Measurements from ENCODE around the gene KCNIP1.

Gene KCNIP1

DNA sequence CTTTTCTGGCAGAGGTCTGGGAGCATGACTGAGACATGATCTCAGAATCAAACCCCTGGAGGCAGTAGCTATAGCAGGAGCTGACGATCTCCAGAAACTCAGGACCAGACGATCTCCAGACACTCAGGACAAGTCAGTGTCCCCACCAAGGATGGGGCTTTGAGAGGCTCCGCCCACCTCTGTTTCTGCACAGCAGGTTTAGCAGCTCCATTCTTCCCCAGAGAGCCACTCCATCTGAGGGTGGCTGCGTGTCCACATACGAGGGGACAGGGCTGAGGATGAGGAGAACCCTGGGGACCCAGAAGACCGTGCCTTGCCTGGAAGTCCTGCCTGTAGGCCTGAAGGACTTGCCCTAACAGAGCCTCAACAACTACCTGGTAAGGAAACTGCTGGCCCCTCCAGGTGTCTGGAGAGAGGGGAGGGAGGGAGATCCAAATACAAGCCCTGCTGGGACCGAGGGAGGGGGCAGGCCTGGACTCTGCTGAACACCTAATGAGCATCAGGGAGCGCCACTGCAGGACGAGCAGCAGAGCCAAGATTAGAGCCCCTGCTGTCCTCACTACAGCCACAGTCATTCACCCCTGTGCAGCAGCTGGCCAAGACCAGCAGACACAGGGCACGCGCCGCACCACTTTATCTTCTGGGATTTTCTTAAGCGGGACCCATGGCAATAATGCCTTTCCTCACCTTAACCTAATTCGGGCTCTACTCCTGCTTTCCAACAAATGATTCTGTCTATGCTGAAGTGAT lies 279.9 kb downstream of the KCNIP1 start, which contains the start of gene GABRP:
Gene GABRP, plus strand, starts transcription at position 228 of the 750 bp plus-strand sequence. CDS start 4,891 bp downstream, outside the sequence.
- Histone ChIP-seq H3K36me3 (ENCODE audit: control insufficient read depth in 2 of 2, insufficient read depth in 1 of 2, low read length in 2 of 2) (no peaks in the 10 kb centered on the region), H3K27ac (ENCODE audit: extremely low read depth, low read depth, low read length) (no peak within 1 kb of the TSS), H3K4me3 (ENCODE audit: low read depth, low read length) (no peak within 1 kb of the TSS), H3K4me1 (ENCODE audit: control insufficient read depth, insufficient read depth, low read length) (peaks cover 7% of the 10 kb centered on the region), H3K9me3 (ENCODE audit: control insufficient read depth, insufficient read depth, low read depth, low read length) (no peaks in the 10 kb centered on the region)
- ChIA-PET POLR2A (no interaction called here), CTCF (interaction anchor here (0.7 to 4.8 kb wide), 3 partner anchors 9 to 364 kb away, joined by 3 to 30 read pairs (median 5); no protein-coding TSS in a partner anchor)
- no peak for TF ChIP-seq ZNF544 (tag by site-specific recombination; IDR thresholded peaks at IDR 0.05)
- no peak for TF ChIP-seq ZNF302 (tag by site-specific recombination; IDR thresholded peaks at IDR 0.05; ENCODE audit: low read depth)
- no peak for TF ChIP-seq SP7 (tag by site-specific recombination; IDR thresholded peaks at IDR 0.05)
- TF ChIP-seq ZIC2 (tag by site-specific recombination; IDR thresholded peaks at IDR 0.05) = peak; percentile 27

DNA sequence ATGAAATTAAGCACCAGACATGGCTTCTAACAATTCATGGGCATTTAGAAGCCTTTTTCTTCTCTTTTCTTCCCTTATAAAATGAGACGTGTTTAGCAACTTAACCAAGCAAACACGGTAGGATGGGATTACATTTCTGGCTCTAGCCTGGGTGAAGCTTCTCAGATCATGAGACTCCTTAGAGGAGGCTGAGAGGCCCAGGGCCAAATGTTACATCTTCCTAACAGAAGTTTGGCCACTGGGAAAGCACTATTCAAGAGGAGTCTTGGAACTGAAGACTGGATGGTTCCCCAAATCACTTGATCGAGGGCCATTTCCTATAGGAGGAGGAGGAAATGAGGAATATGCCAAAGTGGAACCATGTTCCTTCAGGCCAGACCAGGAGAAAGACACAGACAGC lies 281.6 kb downstream of the KCNIP1 start:
- Histone ChIP-seq H3K27ac (ENCODE audit: extremely low read depth, low read depth, low read length) (no peak overlapping the region), H3K36me3 (ENCODE audit: control insufficient read depth in 2 of 2, insufficient read depth in 1 of 2, low read length in 2 of 2) (no peaks in the 10 kb centered on the region), H3K9me3 (ENCODE audit: control insufficient read depth, insufficient read depth, low read depth, low read length) (no peaks in the 10 kb centered on the region), H3K4me1 (ENCODE audit: control insufficient read depth, insufficient read depth, low read length) (peaks cover 7% of the 10 kb centered on the region), H3K4me3 (ENCODE audit: low read depth, low read length) (no peak overlapping the region)
- POLR2A ChIA-PET = no interaction called here
- TF ChIP-seq, protein P1, sequence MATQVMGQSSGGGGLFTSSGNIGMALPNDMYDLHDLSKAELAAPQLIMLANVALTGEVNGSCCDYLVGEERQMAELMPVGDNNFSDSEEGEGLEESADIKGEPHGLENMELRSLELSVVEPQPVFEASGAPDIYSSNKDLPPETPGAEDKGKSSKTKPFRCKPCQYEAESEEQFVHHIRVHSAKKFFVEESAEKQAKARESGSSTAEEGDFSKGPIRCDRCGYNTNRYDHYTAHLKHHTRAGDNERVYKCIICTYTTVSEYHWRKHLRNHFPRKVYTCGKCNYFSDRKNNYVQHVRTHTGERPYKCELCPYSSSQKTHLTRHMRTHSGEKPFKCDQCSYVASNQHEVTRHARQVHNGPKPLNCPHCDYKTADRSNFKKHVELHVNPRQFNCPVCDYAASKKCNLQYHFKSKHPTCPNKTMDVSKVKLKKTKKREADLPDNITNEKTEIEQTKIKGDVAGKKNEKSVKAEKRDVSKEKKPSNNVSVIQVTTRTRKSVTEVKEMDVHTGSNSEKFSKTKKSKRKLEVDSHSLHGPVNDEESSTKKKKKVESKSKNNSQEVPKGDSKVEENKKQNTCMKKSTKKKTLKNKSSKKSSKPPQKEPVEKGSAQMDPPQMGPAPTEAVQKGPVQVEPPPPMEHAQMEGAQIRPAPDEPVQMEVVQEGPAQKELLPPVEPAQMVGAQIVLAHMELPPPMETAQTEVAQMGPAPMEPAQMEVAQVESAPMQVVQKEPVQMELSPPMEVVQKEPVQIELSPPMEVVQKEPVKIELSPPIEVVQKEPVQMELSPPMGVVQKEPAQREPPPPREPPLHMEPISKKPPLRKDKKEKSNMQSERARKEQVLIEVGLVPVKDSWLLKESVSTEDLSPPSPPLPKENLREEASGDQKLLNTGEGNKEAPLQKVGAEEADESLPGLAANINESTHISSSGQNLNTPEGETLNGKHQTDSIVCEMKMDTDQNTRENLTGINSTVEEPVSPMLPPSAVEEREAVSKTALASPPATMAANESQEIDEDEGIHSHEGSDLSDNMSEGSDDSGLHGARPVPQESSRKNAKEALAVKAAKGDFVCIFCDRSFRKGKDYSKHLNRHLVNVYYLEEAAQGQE (tag by site-specific recombination; IDR thresholded peaks at IDR 0.05) = no peak
- TF ChIP-seq, protein P2, sequence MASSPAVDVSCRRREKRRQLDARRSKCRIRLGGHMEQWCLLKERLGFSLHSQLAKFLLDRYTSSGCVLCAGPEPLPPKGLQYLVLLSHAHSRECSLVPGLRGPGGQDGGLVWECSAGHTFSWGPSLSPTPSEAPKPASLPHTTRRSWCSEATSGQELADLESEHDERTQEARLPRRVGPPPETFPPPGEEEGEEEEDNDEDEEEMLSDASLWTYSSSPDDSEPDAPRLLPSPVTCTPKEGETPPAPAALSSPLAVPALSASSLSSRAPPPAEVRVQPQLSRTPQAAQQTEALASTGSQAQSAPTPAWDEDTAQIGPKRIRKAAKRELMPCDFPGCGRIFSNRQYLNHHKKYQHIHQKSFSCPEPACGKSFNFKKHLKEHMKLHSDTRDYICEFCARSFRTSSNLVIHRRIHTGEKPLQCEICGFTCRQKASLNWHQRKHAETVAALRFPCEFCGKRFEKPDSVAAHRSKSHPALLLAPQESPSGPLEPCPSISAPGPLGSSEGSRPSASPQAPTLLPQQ (tag by site-specific recombination; IDR thresholded peaks at IDR 0.05) = no peak
- TF ChIP-seq ZNF48 (tag by site-specific recombination; IDR thresholded peaks at IDR 0.05) = no peak
- no peak for TF ChIP-seq ZNF558 (tag by site-specific recombination; IDR thresholded peaks at IDR 0.05)
- TF ChIP-seq, protein P3, sequence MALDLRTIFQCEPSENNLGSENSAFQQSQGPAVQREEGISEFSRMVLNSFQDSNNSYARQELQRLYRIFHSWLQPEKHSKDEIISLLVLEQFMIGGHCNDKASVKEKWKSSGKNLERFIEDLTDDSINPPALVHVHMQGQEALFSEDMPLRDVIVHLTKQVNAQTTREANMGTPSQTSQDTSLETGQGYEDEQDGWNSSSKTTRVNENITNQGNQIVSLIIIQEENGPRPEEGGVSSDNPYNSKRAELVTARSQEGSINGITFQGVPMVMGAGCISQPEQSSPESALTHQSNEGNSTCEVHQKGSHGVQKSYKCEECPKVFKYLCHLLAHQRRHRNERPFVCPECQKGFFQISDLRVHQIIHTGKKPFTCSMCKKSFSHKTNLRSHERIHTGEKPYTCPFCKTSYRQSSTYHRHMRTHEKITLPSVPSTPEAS (tag by site-specific recombination; IDR thresholded peaks at IDR 0.05) = no peak
- TF ChIP-seq ZNF660 (tag by site-specific recombination; IDR thresholded peaks at IDR 0.05) = no peak
- TF ChIP-seq ZNF654 (tag by site-specific recombination; IDR thresholded peaks at IDR 0.05; ENCODE audit: low read depth) = no peak
- TF ChIP-seq, protein P4, sequence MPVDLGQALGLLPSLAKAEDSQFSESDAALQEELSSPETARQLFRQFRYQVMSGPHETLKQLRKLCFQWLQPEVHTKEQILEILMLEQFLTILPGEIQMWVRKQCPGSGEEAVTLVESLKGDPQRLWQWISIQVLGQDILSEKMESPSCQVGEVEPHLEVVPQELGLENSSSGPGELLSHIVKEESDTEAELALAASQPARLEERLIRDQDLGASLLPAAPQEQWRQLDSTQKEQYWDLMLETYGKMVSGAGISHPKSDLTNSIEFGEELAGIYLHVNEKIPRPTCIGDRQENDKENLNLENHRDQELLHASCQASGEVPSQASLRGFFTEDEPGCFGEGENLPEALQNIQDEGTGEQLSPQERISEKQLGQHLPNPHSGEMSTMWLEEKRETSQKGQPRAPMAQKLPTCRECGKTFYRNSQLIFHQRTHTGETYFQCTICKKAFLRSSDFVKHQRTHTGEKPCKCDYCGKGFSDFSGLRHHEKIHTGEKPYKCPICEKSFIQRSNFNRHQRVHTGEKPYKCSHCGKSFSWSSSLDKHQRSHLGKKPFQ (tag by site-specific recombination; IDR thresholded peaks at IDR 0.05) = no peak
- TF ChIP-seq ZFP41 (tag by site-specific recombination; IDR thresholded peaks at IDR 0.05; ENCODE audit: borderline replicate concordance) = no peak
- no peak for TF ChIP-seq ZNF23 (tag by site-specific recombination; IDR thresholded peaks at IDR 0.05; ENCODE audit: borderline replicate concordance)
- TF ChIP-seq, protein P5, sequence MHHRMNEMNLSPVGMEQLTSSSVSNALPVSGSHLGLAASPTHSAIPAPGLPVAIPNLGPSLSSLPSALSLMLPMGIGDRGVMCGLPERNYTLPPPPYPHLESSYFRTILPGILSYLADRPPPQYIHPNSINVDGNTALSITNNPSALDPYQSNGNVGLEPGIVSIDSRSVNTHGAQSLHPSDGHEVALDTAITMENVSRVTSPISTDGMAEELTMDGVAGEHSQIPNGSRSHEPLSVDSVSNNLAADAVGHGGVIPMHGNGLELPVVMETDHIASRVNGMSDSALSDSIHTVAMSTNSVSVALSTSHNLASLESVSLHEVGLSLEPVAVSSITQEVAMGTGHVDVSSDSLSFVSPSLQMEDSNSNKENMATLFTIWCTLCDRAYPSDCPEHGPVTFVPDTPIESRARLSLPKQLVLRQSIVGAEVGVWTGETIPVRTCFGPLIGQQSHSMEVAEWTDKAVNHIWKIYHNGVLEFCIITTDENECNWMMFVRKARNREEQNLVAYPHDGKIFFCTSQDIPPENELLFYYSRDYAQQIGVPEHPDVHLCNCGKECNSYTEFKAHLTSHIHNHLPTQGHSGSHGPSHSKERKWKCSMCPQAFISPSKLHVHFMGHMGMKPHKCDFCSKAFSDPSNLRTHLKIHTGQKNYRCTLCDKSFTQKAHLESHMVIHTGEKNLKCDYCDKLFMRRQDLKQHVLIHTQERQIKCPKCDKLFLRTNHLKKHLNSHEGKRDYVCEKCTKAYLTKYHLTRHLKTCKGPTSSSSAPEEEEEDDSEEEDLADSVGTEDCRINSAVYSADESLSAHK (tag by site-specific recombination; IDR thresholded peaks at IDR 0.05) = no peak
- no peak for TF ChIP-seq RBAK (tag by site-specific recombination; IDR thresholded peaks at IDR 0.05)
- CTCF ChIA-PET = interaction anchor here (1.2 to 4.8 kb wide), 2 partner anchors 40 to 52 kb away, joined by 4 to 30 read pairs; no protein-coding TSS in a partner anchor

Measured in HEK293 (cell line).